GM18870 (cell line): ENCODE results near the gene HSPA12A.

ENCODE experiments used
- ATAC-seq: cut with Tn5 transposase; IDR thresholded peaks from one replicate; pipeline ENCODE4 v1.9.1; 2021; ENCODE audit warnings: moderate library complexity; ENCODE audit not compliant: unreplicated experiment

The HSPA12A gene

GRCh38 chr10:116742367-116743265 is at the start of gene HSPA12A:
Gene HSPA12A (minus strand): TSS chr10:116742566. CDS start chr10:116742469, 97 bp downstream.
- ATAC-seq = peak; percentile 58

GRCh38 chr10:116791241-116791640 is 48.9 kb upstream of the HSPA12A start:
- no peak for ATAC-seq

GRCh38 chr10:116787893-116788665 is 45.7 kb upstream of the HSPA12A start:
- peak; percentile 55 for ATAC-seq

- no peak for ATAC-seq
Observed at GRCh38 chr10:116787053-116787659, 44.8 kb upstream of the HSPA12A start.

- ATAC-seq = no peak
Observed at GRCh38 chr10:116785867-116786266, 43.5 kb upstream of the HSPA12A start.

GRCh38 chr10:116785282-116785681 is 42.9 kb upstream of the HSPA12A start:
- ATAC-seq = no peak

GRCh38 chr10:116784651-116785050 is 42.3 kb upstream of the HSPA12A start:
- no peak for ATAC-seq

GRCh38 chr10:116784035-116784434 is 41.7 kb upstream of the HSPA12A start:
- ATAC-seq = no peak

GRCh38 chr10:116783011-116783655 is 40.8 kb upstream of the HSPA12A start:
- ATAC-seq = no peak

- no peak for ATAC-seq
Observed at GRCh38 chr10:116781370-116781884, 39.1 kb upstream of the HSPA12A start.

- no peak for ATAC-seq
Observed at GRCh38 chr10:116780691-116781205, 38.4 kb upstream of the HSPA12A start.

- no peak for ATAC-seq
Observed at GRCh38 chr10:116779076-116779687, 36.8 kb upstream of the HSPA12A start.

- ATAC-seq = no peak
Observed at GRCh38 chr10:116777006-116777405, 34.6 kb upstream of the HSPA12A start.

- ATAC-seq = no peak
Observed at GRCh38 chr10:116775488-116776400, 33.4 kb upstream of the HSPA12A start.

GRCh38 chr10:116774728-116775151 is 32.4 kb upstream of the HSPA12A start:
- ATAC-seq = no peak

- no peak for ATAC-seq
Observed at GRCh38 chr10:116772909-116773705, 30.7 kb upstream of the HSPA12A start.

GRCh38 chr10:116771959-116772585 is 29.7 kb upstream of the HSPA12A start:
- no peak for ATAC-seq
